ENCODE measurements around the gene CYFIP2.

Gene CYFIP2

DNA sequence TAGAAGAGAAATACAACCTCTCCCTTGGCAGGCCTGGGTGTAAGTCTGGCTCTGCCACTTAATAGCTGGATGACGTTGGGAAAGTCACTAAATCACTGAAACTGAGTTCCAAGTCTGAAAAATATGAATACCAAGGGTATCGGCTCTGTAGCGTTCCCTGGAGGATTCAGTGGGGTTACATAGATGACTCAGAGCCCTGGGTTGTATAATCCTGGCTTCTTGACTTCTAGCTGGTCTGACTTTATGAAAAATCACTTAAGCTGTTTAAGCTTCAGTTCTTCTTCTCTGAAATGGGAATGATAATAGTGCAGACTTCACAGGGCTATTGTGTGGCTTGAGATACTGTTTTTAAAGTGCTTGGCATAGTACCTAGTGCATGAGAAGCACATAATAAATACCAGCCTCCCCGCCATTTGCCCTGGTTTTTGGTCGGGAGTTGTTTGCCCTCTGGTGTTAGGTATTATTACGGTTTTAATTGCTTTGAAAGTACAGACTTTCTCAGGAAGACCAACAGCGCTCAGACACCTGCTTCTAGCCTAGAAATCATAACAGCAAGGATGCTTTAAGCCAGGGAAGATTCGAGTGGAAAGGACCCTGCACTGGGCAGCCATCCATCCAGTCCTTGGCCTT lies 43.0 kb downstream of the CYFIP2 start:
- ChIA-PET CTCF (interaction anchor here (1.3 kb wide), 1 partner anchor 55 kb away, joined by 7 read pairs; no protein-coding TSS in a partner anchor), POLR2A (no interaction called here)
- no peaks in the 10 kb centered on the region for H3K9me3 ChIP-seq (ENCODE audit: control insufficient read depth, insufficient read depth, low read depth, low read length)

DNA sequence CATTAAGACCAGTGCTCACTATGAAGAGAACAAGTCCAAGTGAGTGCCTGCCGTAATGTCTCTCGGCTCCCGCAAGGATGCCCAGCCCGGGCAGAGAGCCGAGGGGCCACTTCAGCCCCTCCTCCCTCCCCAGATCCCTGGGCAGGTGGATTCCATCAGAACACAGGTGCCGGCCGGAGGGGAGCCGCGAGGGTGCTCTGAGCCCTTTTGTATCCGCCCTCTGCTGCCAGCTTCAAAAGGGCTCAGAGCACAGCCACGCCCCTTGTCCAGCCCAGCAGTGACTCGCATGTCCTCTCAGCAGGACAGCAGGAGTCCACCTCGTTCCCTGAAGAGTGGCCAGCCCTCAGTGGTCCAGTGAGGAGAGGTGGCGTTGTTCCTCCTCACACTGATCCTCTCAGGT lies 43.9 kb downstream of the CYFIP2 start:
- Histone ChIP-seq H3K9me3 (ENCODE audit: control insufficient read depth, insufficient read depth, low read depth, low read length) (no peaks in the 10 kb centered on the region), H3K4me3 (ENCODE audit: low read depth, low read length) (no peak overlapping the region), H3K4me1 (ENCODE audit: control insufficient read depth, insufficient read depth, low read length) (no peaks in the 10 kb centered on the region), H3K36me3 (ENCODE audit: control insufficient read depth in 2 of 2, insufficient read depth in 1 of 2, low read length in 2 of 2) (peaks cover 7 to 81% of the 10 kb centered on the region in 2 experiments; a peak in 2 of 3 replicates), H3K27ac (ENCODE audit: extremely low read depth, low read depth, low read length) (no peak overlapping the region)
- CTCF ChIA-PET, result interaction anchor here (1.4 kb wide), 1 partner anchor 56 kb away, joined by 3 read pairs; no protein-coding TSS in a partner anchor
- POLR2A ChIA-PET, result no interaction called here
- no peak for TF ChIP-seq WT1 (tag by site-specific recombination; IDR thresholded peaks at IDR 0.05)
- TF ChIP-seq MYNN (tag by site-specific recombination; IDR thresholded peaks at IDR 0.05; ENCODE audit: borderline replicate concordance), result no peak
- TF ChIP-seq TRIM28 (IDR thresholded peaks at IDR 0.05; ENCODE audit: borderline replicate concordance, low read length), result no peak
- no peak for TF ChIP-seq ZNF624 (tag by site-specific recombination; IDR thresholded peaks at IDR 0.05)
- TF ChIP-seq, protein P1, sequence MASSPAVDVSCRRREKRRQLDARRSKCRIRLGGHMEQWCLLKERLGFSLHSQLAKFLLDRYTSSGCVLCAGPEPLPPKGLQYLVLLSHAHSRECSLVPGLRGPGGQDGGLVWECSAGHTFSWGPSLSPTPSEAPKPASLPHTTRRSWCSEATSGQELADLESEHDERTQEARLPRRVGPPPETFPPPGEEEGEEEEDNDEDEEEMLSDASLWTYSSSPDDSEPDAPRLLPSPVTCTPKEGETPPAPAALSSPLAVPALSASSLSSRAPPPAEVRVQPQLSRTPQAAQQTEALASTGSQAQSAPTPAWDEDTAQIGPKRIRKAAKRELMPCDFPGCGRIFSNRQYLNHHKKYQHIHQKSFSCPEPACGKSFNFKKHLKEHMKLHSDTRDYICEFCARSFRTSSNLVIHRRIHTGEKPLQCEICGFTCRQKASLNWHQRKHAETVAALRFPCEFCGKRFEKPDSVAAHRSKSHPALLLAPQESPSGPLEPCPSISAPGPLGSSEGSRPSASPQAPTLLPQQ (tag by site-specific recombination; IDR thresholded peaks at IDR 0.05), result no peak

More for the DNA sequence above, 43.0 kb downstream of the CYFIP2 start:
- Histone ChIP-seq H3K36me3 (ENCODE audit: control insufficient read depth in 2 of 2, insufficient read depth in 1 of 2, low read length in 2 of 2) (peaks cover 11 to 81% of the 10 kb centered on the region in 2 experiments; a peak in 2 of 3 replicates), H3K4me3 (ENCODE audit: low read depth, low read length) (no peak overlapping the region), H3K27ac (ENCODE audit: extremely low read depth, low read depth, low read length) (no peak overlapping the region), H3K4me1 (ENCODE audit: control insufficient read depth, insufficient read depth, low read length) (no peaks in the 10 kb centered on the region)
- no peak for TF ChIP-seq MEIS1 (CRISPR knock-in tag; IDR thresholded peaks at IDR 0.05; ENCODE audit: borderline replicate concordance)
- no peak for TF ChIP-seq ZNF266 (tag by site-specific recombination; IDR thresholded peaks at IDR 0.05; ENCODE audit: low read depth)
- no peak for TF ChIP-seq ZBTB48 (tag by site-specific recombination; IDR thresholded peaks at IDR 0.05)
- TF ChIP-seq ZBTB1 (tag by site-specific recombination; IDR thresholded peaks at IDR 0.05), result no peak
- TF ChIP-seq ZNF169 (tag by site-specific recombination; IDR thresholded peaks at IDR 0.05), result no peak
- no peak for TF ChIP-seq ZNF23 (tag by site-specific recombination; IDR thresholded peaks at IDR 0.05; ENCODE audit: borderline replicate concordance)
- TF ChIP-seq, protein P2, sequence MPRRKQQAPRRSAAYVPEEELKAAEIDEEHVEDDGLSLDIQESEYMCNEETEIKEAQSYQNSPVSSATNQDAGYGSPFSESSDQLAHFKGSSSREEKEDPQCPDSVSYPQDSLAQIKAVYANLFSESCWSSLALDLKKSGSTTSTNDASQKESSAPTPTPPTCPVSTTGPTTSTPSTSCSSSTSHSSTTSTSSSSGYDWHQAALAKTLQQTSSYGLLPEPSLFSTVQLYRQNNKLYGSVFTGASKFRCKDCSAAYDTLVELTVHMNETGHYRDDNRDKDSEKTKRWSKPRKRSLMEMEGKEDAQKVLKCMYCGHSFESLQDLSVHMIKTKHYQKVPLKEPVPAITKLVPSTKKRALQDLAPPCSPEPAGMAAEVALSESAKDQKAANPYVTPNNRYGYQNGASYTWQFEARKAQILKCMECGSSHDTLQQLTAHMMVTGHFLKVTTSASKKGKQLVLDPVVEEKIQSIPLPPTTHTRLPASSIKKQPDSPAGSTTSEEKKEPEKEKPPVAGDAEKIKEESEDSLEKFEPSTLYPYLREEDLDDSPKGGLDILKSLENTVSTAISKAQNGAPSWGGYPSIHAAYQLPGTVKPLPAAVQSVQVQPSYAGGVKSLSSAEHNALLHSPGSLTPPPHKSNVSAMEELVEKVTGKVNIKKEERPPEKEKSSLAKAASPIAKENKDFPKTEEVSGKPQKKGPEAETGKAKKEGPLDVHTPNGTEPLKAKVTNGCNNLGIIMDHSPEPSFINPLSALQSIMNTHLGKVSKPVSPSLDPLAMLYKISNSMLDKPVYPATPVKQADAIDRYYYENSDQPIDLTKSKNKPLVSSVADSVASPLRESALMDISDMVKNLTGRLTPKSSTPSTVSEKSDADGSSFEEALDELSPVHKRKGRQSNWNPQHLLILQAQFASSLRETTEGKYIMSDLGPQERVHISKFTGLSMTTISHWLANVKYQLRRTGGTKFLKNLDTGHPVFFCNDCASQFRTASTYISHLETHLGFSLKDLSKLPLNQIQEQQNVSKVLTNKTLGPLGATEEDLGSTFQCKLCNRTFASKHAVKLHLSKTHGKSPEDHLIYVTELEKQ (tag by site-specific recombination; IDR thresholded peaks at IDR 0.05; ENCODE audit: borderline replicate concordance), result no peak
- no peak for TF ChIP-seq ZNF341 (tag by site-specific recombination; IDR thresholded peaks at IDR 0.05; ENCODE audit: low read depth)
- no peak for TF ChIP-seq MYNN (tag by site-specific recombination; IDR thresholded peaks at IDR 0.05; ENCODE audit: borderline replicate concordance)
- no peak for TF ChIP-seq GFI1B (tag by site-specific recombination; IDR thresholded peaks at IDR 0.05)
- TF ChIP-seq ZNF19 (tag by site-specific recombination; IDR thresholded peaks at IDR 0.05; ENCODE audit: low read depth), result no peak
- TF ChIP-seq, protein P3, sequence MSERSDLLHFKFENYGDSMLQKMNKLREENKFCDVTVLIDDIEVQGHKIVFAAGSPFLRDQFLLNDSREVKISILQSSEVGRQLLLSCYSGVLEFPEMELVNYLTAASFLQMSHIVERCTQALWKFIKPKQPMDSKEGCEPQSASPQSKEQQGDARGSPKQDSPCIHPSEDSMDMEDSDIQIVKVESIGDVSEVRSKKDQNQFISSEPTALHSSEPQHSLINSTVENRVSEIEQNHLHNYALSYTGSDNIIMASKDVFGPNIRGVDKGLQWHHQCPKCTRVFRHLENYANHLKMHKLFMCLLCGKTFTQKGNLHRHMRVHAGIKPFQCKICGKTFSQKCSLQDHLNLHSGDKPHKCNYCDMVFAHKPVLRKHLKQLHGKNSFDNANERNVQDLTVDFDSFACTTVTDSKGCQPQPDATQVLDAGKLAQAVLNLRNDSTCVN (tag by site-specific recombination; optimal IDR thresholded peaks at IDR 0.05), result no peak
- TF ChIP-seq, protein P4, sequence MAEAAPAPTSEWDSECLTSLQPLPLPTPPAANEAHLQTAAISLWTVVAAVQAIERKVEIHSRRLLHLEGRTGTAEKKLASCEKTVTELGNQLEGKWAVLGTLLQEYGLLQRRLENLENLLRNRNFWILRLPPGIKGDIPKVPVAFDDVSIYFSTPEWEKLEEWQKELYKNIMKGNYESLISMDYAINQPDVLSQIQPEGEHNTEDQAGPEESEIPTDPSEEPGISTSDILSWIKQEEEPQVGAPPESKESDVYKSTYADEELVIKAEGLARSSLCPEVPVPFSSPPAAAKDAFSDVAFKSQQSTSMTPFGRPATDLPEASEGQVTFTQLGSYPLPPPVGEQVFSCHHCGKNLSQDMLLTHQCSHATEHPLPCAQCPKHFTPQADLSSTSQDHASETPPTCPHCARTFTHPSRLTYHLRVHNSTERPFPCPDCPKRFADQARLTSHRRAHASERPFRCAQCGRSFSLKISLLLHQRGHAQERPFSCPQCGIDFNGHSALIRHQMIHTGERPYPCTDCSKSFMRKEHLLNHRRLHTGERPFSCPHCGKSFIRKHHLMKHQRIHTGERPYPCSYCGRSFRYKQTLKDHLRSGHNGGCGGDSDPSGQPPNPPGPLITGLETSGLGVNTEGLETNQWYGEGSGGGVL (tag by site-specific recombination; IDR thresholded peaks at IDR 0.05), result no peak
- TF ChIP-seq, protein P5, sequence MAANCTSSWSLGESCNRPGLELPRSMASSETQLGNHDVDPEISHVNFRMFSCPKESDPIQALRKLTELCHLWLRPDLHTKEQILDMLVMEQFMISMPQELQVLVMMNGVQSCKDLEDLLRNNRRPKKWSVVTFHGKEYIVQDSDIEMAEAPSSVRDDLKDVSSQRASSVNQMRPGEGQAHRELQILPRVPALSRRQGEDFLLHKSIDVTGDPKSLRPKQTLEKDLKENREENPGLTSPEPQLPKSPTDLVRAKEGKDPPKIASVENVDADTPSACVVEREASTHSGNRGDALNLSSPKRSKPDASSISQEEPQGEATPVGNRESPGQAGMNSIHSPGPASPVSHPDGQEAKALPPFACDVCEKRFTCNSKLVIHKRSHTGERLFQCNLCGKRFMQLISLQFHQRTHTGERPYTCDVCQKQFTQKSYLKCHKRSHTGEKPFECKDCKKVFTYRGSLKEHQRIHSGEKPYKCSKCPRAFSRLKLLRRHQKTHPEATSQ (tag by site-specific recombination; IDR thresholded peaks at IDR 0.05), result no peak
- no peak for TF ChIP-seq ZSCAN23 (tag by site-specific recombination; IDR thresholded peaks at IDR 0.05)
- no peak for TF ChIP-seq ZNF585B (tag by site-specific recombination; IDR thresholded peaks at IDR 0.05)
